ENCODE measurements around the gene USP25. TPM values are rescaled to one million over a fixed set of nuclear protein-coding genes. Genes with fewer than 3 reads are reported as not detected.

USP25 gene
- total and polyA plus RNA-seq, 2 of the 8 experiments (the other 6 are each of a cell fraction or from before 2014, with no cell fraction given), result 11.2 to 48.1 TPM

DNA sequence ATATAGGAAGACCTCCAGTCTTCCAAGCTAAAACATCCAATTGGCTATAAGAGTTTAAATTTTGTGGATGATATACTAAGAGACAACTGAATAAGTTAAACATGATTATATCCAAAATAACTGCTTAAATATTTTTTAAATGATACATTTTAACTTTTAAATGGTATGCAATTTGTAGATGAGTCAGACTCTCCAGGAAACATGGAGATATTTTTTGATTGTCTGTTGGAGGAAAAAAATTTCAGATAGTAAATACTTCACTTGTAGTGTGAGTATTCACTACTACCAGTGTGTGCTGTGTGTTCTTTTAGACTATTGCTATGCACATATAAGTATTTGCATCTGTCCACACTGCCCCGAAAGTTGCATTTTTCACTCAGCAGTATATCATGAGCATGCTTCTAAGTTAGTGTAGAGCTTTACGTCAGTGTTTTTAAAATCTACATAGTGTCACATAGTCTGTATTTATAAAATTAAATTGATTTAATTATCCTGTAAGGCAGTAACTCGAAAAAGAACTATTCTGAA, 91.1 kb downstream of the USP25 start (continued):
- TF ChIP-seq CHD7 (IDR thresholded peaks at IDR 0.05; ENCODE audit: insufficient replicate concordance, low read length) (no peak), MAFK (IDR thresholded peaks at IDR 0.05; ENCODE audit: low read depth, low read length) (no peak), TBP (IDR thresholded peaks at IDR 0.05; ENCODE audit: low read depth, low read length) (no peak), NRF1 (IDR thresholded peaks at IDR 0.05; ENCODE audit: low read depth, low read length) (no peak), KDM5A (IDR thresholded peaks at IDR 0.05; ENCODE audit: low read length) (no peak), POLR2A (IDR thresholded peaks at IDR 0.05; ENCODE audit: control extremely low read depth in 1 of 2, low read depth in 2 of 2, low read length in 2 of 2) (no peak), HDAC6 (IDR thresholded peaks at IDR 0.05; ENCODE audit: low read depth, low read length) (no peak), JUND (IDR thresholded peaks at IDR 0.05; ENCODE audit: low read length) (no peak), CEBPB (IDR thresholded peaks at IDR 0.05; ENCODE audit: low read depth, low read length) (no peak), ASH2L (IDR thresholded peaks at IDR 0.05; ENCODE audit: low read length) (no peak), BRCA1 (IDR thresholded peaks at IDR 0.05; ENCODE audit: low read depth, low read length) (no peak)

Measured in H1 (cell line).